IgD-negative memory B cell (primary cell): ENCODE measurements around the gene TRPM2. TPM values are rescaled to one million over a fixed set of nuclear protein-coding genes. Genes with fewer than 3 reads are reported as not detected.

Experiments used
- H3K27ac Mint-ChIP-seq, 3 donors: one replicate each; pipeline ENCODE4 v1.8.0; 2020 to 2022; ENCODE audit warnings: mild to moderate bottlenecking in 3 of 3, mixed read lengths in 3 of 3, moderate library complexity in 1 of 3
- H3K27me3 Mint-ChIP-seq: one replicate; pipeline ENCODE4 v1.8.0; 2021; ENCODE audit warnings: mixed read lengths
- H3K36me3 Mint-ChIP-seq: one replicate; pipeline ENCODE4 v1.8.0; 2020; ENCODE audit warnings: mild to moderate bottlenecking, mixed read lengths
- H3K4me1 Mint-ChIP-seq, 3 donors: one replicate each; pipeline ENCODE4 v1.8.0; 2020 to 2022; ENCODE audit warnings: mixed read lengths in 3 of 3, mild to moderate bottlenecking in 1 of 3
- H3K4me3 Mint-ChIP-seq, 4 donors: one replicate each; pipeline ENCODE4 v1.8.0; 2020 to 2022; ENCODE audit warnings: mild to moderate bottlenecking in 4 of 4, mixed read lengths in 4 of 4, moderate library complexity in 3 of 4
- H3K9me3 Mint-ChIP-seq, 3 donors: one replicate each; pipeline ENCODE4 v1.8.0; 2020 to 2021; ENCODE audit warnings: mixed read lengths in 3 of 3, mild to moderate bottlenecking in 1 of 3
- polyA plus RNA-seq: library from polyadenylated mRNA; unstranded; fragments of 300-500 nt; fragmentation: Illumina TruSeq; gene quantifications from one replicate; pipeline ENCODE4 v1.2.3, GENCODE V29; 2021

The TRPM2 gene
- polyA plus RNA-seq, 1 donor from 2014 or later, result 5.1 TPM

DNA sequence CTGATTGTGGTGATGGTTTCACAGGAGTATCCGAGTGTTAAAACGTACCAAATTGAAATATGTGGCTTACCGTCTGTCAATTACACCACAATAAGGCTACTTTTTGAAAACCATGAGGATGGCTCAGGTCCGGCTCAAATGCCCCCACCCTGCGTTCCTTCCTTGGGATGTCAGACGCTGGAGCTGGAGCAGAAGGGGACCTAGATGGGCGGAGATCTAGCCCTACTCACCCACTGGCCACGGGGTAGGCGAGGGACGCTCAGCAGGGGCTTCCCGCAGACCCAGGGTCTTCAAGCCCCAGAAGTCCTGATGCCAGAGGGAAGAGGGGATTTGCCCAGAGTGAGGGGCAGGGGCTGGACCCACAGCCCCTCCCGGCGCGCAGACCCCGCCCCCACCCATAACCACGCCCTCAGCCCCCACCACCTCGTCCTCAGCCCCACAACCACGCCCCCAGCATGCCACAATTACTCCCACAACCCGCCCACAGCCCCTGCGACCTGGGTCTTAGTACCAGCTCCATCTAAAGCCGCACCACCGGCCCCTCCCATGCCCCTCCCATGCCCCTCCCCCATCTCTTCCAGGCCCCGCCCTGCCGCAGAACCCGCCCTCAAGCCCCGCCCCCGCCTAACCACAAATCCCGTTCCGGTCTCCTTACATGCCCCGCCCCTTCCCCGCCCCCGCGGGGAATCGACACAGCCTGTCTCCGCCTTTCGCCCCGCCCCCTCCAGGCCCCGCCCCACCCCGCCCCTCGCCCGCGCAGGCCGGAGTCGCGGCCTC, 101.5 kb downstream of the TRPM2 start, which contains the start of gene LRRC3:
Gene LRRC3 (plus strand): TSS at position 764 of the 777 bp plus-strand sequence. CDS start 1,135 bp downstream, outside the sequence.
- no peak within 1 kb of the TSS for H3K27ac Mint-ChIP-seq

DNA sequence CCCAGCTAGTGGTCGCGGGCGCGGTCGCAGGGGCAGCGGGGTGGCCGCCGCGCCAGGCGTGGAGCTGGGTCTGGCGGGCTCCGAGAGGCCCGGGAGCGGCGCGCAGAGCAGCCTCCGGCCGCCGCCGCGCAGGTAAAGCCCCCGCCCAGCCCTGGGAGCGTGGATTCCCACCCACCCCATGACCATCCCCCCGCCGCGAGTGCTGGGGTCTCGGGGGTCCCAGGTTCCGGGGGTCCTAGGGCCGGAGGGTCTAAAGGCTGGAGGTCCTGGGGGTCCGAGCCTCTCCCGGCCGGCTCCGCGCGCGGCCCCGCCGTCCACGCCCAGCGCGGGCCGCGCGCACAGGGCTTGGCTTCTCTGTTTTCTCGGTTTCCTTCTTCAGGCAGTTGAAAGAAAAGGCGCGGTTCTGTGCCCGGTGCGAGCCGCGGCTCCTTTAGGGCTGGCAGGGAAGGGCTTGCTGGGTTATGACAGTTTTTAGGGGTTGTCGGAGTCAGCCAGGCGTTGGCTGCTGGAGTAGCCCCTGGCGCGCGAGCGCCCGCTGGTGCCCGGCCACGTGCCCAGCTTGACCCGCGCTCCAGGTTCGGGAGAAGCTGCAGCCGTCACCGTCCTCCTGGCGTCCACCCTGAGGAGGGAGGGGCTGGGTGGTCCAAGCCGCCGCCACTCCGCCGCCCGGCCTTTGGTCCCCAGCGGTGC, 102.2 kb downstream of the TRPM2 start:
- Mint-ChIP-seq H3K27ac (no peak overlapping the region), H3K4me1 (peaks cover 0 to 3% (median 2%) of the 10 kb centered on the region in 3 donors), H3K27me3 (peaks cover 2% of the 10 kb centered on the region), H3K36me3 (no peaks in the 10 kb centered on the region), H3K4me3 (peak overlapping the region; percentile 28 to 76 (median 58)), H3K9me3 (peaks cover 5 to 19% (median 9%) of the 10 kb centered on the region in 3 donors)

More for the DNA sequence above, 101.5 kb downstream of the TRPM2 start, which contains the start of gene LRRC3:
- H3K9me3 Mint-ChIP-seq, result peaks cover 5 to 19% (median 9%) of the 10 kb centered on the region in 3 donors
- H3K4me3 Mint-ChIP-seq, result peak within 1 kb of the TSS; percentile 62 to 76 (median 74)
- peaks cover 2% of the 10 kb centered on the region for H3K27me3 Mint-ChIP-seq
- H3K36me3 Mint-ChIP-seq, result no peaks in the 10 kb centered on the region
- peaks cover 0 to 3% (median 2%) of the 10 kb centered on the region in 3 donors for H3K4me1 Mint-ChIP-seq

DNA sequence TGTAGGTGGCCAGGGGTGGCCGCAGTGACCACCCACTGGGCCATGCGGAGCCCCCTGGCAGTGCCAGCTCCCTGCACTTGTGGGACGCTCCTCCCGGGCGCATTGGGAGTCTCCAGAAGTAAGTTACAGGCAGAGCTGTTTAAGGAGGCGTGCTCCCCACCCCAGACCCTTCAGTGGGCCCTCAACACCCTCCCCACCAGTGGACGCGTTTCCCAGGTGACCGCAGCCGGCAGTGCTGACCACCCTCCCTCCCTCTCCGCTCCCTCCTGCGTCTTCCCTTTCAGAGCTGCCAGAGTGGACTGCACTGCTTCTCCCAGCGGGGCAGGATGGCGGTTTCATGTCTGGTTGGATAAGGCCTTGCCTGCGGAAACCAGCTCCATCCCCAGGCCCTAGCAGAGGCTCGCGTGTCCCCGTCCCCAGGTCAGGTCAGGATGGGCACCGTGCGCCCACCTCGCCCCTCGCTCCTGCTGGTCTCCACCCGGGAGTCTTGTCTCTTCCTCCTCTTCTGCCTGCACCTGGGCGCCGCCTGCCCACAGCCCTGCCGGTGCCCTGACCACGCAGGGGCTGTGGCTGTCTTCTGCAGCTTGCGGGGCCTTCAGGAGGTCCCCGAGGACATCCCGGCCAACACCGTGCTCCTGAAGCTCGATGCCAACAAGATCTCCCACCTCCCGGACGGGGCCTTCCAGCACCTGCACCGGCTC, 102.9 kb downstream of the TRPM2 start:
- Mint-ChIP-seq H3K4me1 (peaks cover 0 to 3% (median 2%) of the 10 kb centered on the region in 3 donors), H3K9me3 (peaks cover 5 to 19% (median 9%) of the 10 kb centered on the region in 3 donors), H3K36me3 (no peaks in the 10 kb centered on the region), H3K27ac (no peak overlapping the region), H3K27me3 (no peaks in the 10 kb centered on the region), H3K4me3 (peak overlapping the region in 2 of 4 donors; percentile 17 to 74)

DNA sequence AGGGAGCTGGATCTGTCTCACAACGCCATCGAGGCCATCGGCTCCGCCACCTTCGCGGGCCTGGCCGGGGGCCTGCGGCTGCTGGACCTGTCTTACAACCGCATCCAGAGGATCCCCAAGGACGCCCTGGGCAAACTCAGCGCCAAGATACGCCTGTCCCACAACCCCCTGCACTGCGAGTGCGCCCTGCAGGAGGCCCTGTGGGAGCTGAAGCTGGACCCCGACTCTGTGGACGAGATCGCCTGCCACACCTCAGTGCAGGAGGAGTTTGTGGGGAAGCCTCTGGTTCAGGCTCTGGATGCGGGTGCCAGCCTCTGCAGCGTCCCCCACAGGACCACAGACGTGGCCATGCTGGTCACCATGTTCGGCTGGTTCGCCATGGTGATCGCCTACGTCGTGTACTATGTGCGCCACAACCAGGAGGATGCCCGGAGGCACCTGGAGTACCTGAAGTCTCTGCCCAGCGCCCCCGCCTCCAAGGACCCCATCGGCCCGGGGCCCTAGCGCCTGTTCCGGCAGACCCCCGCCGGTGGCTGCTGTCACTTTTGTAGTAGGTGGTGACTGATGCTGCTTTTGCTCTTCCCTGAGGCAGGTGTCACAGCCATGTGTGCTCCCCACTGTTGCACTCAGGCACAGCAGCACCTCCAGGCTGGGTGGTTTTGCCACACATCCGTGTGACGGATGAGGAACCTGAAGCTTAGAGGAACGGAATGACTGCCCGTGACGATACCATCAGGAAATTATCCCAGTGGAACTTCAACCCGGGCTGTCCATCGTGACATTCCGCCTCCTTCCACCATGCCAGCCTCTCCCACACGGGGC, 103.7 kb downstream of the TRPM2 start:
- H3K4me1 Mint-ChIP-seq, result peaks cover 0 to 3% (median 2%) of the 10 kb centered on the region in 3 donors

DNA sequence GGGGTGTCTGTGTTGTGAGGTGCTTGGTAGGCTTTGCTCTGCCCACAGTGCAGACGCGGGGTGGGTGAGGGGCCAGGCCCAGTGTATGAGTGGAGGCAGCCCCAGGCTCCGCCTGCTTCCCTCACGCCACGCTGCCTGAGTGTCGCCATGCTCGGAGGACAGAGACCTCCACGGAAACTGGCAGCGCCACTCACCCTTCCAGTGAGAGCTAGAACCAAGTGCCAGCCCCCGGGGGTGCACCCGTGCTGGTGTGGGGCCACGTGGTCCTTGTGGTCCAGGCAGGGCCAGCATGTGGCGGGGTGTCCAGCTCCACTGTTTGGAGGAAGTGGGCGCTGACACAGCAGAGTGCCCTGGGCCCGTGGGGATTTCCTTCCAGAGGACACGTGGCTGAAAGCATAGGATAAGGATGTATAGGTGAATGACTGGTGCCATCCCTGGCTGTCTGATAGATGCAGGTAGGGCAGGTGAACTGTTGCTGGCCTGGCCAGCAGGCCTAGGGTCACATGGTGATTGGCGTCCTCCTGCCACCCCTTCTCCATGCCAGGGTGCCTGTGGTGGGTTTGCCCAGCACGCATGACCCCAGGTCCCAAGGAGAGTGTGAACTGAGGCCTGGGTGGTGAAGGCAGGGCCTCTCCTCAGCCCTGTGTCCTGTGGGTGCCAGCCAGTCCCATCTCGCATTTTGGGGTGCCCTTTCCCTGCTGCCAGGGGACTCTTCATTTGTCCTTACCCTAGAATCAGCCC, 105.7 kb downstream of the TRPM2 start:
- Mint-ChIP-seq H3K36me3 (no peaks in the 10 kb centered on the region), H3K4me1 (peaks cover 0 to 4% (median 3%) of the 10 kb centered on the region in 3 donors), H3K4me3 (no peak overlapping the region), H3K27me3 (peaks cover 3% of the 10 kb centered on the region), H3K9me3 (peaks cover 0 to 4% (median 3%) of the 10 kb centered on the region in 3 donors), H3K27ac (no peak overlapping the region)

More for the DNA sequence above, 103.7 kb downstream of the TRPM2 start:
- H3K27ac Mint-ChIP-seq, result peak overlapping the region in 1 of 3 donors; percentile 46
- peaks cover 5 to 15% (median 9%) of the 10 kb centered on the region in 3 donors for H3K9me3 Mint-ChIP-seq
- no peaks in the 10 kb centered on the region for H3K36me3 Mint-ChIP-seq
- H3K4me3 Mint-ChIP-seq, result peak overlapping the region in 3 of 4 donors; percentile 17 to 75 (median 74)
- H3K27me3 Mint-ChIP-seq, result no peaks in the 10 kb centered on the region

DNA sequence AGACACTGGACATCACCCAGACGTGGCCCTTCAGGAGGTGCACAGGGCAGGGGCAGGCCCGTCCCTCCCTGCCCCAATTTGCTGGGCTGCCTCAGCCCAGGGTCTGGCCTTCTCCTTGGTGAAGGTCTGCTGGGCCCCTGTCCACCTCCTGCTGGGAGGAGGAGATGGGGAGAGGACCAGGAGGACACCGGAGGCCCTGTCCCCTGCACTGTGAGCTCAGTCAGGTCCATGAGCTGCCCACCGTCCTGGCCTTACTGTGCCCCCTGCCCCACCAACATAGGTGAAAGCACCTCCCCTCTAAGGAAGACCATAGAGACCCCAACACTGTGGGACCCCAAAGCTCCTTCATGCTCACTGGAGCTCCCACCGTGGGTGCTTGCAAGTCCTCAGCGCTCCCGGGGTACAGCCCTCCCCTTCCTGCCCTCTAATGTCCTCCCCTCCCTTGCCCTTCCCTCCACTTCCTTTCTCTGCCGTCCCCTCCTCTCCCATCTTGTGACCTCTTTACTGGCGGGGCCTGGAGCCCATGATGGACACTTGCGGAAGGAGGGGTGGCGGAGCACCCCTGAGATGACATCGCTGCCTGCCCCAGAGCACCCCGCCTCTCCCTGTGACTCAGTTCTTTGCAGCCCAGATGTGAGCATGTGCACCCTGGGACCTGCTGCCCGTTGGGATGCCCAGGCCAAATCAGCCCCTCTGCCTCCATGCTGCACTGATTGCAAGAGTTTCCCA, 106.5 kb downstream of the TRPM2 start:
- H3K4me3 Mint-ChIP-seq, result no peak overlapping the region
- H3K27ac Mint-ChIP-seq, result peak overlapping the region in 1 of 3 donors; percentile 27
- no peaks in the 10 kb centered on the region for H3K36me3 Mint-ChIP-seq
- peaks cover 3% of the 10 kb centered on the region for H3K27me3 Mint-ChIP-seq
- no peaks in the 10 kb centered on the region for H3K9me3 Mint-ChIP-seq
- H3K4me1 Mint-ChIP-seq, result peaks cover 0 to 4% (median 0%) of the 10 kb centered on the region in 3 donors

DNA sequence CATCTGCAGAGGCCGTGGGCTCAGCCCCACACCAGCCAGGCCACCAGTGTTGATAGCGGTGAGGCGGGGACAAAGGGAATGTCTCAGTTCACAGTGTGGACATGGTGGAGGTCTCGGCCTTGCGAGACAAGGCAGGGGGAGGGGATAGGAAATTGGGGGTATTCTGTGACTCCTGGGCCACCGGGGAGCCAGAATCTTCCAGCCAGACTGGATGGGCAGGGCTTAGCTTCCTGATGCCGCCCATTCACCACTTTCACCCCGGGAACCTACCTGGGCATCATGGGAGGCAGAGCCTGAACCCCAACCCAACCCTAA, 107.0 kb downstream of the TRPM2 start:
- H3K9me3 Mint-ChIP-seq, result no peaks in the 10 kb centered on the region
- H3K27ac Mint-ChIP-seq, result peak overlapping the region in 1 of 3 donors; percentile 27
- H3K4me3 Mint-ChIP-seq, result no peak overlapping the region
- H3K27me3 Mint-ChIP-seq, result peaks cover 3% of the 10 kb centered on the region
- H3K4me1 Mint-ChIP-seq, result peaks cover 0 to 4% (median 0%) of the 10 kb centered on the region in 3 donors
- no peaks in the 10 kb centered on the region for H3K36me3 Mint-ChIP-seq

DNA sequence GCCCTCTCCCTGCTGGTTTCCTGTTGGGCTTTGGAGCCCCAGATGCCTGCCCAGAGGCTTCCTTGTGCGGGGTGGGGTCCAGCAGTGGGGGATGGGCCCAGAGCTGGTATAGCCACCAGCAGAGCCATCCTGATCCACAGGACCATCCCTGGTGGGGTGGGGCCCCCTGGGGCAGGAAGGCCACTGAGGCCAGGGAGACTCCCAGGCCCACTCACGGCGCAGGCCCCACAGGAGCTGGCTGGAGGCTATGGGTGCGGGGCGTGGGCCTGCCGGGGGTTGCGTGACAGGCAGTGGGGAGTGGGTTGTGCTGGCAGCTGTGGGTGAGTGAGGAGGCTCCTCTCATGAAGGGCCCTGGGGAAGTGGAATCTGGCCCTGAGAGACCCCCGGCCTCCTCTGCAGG, 107.6 kb downstream of the TRPM2 start:
- Mint-ChIP-seq H3K4me1 (peaks cover 0 to 4% (median 0%) of the 10 kb centered on the region in 3 donors), H3K4me3 (no peak overlapping the region), H3K27ac (no peak overlapping the region), H3K36me3 (no peaks in the 10 kb centered on the region), H3K27me3 (peaks cover 3% of the 10 kb centered on the region), H3K9me3 (no peaks in the 10 kb centered on the region)

DNA sequence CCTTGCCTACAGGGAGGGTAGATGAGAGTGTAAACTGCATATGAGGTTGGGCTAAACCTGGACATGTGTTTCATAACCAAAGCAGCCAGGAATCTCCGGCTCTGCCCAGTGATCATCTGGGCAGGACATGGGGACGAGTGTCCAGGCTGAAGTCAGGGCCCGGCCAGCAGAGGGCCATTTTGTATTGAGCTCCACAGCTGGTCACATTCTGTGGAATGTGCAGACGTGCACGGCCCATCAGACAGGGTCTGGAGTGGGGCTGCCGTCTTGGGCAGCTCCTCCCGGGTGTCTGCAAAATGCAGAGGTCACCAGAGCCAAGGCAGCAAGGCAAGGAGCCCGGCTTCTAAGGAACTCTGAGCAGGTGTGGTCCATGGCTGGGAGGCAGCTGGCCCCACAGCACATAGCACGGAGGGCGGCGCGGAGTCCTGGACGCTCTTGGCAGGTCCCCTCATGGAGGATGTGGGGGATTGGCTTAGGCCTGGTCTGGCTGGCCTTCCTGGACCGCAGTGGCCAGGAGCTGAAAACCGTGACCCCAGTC, 108.1 kb downstream of the TRPM2 start:
- H3K27me3 Mint-ChIP-seq, result peaks cover 3% of the 10 kb centered on the region
- no peak overlapping the region for H3K4me3 Mint-ChIP-seq
- H3K9me3 Mint-ChIP-seq, result no peaks in the 10 kb centered on the region
- no peak overlapping the region for H3K27ac Mint-ChIP-seq
- H3K36me3 Mint-ChIP-seq, result no peaks in the 10 kb centered on the region
- peaks cover 0 to 2% (median 0%) of the 10 kb centered on the region in 3 donors for H3K4me1 Mint-ChIP-seq

DNA sequence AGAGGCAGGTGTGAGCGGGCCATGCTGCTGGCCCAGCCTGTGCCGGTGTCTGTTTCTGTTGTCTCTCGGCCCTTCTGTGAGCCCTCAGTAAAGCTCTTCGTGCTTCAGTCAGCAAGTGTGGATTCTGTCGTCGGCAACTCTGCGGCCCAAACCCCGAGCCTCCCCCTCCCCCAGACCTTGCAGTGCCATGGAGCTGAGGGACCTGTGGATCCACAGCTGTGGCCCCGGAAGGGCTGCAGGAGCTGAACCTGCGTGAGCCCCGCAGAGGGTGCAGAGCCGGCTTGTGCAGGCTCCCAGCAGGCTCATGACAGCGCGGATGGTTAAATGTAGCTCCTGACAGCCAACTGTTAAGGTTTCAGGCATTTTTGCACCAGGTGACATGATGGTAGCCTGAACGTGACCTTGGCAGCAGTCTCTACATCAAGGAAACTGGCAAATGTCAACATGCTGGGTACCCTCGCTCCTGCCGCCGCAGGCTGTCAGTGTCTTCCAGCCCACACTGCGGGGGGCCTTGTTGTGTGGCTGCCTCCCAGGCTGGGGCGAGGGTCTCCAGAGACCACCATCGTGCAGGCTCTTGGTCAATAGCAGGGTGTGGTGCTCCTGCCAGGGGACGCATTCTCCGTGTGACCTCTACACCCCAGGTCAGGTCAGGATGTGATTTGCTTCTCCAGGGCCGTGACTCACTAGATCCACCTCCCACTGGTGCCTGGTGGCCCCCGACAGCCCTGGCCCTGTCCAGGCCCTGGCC, 108.8 kb downstream of the TRPM2 start:
- Mint-ChIP-seq H3K27ac (no peak overlapping the region), H3K27me3 (peaks cover 3% of the 10 kb centered on the region), H3K36me3 (no peaks in the 10 kb centered on the region), H3K4me3 (no peak overlapping the region), H3K4me1 (peaks cover 0 to 2% (median 0%) of the 10 kb centered on the region in 3 donors), H3K9me3 (no peaks in the 10 kb centered on the region)

DNA sequence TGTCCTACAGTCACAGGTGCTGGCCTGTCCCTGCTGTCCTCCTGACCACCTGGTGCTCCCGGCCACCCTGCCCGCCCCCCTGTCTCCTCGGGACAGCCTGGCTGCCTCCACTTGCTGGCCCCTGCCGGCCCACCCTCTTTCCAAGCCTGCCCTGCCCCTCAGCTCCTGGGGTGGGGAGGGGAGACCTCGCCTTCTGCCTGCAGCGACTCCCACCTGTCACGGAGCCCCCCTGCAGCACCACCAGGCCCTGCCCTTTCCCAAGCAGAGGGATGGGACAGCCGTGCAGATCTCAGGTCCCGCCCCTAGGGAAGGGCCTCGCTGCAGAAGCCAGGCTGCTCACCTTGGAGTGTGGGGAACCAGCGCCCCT, 109.4 kb downstream of the TRPM2 start:
- Mint-ChIP-seq H3K27me3 (peaks cover 3% of the 10 kb centered on the region), H3K4me3 (no peak overlapping the region), H3K4me1 (peaks cover 0 to 2% (median 0%) of the 10 kb centered on the region in 3 donors), H3K27ac (no peak overlapping the region), H3K9me3 (no peaks in the 10 kb centered on the region), H3K36me3 (no peaks in the 10 kb centered on the region)

DNA sequence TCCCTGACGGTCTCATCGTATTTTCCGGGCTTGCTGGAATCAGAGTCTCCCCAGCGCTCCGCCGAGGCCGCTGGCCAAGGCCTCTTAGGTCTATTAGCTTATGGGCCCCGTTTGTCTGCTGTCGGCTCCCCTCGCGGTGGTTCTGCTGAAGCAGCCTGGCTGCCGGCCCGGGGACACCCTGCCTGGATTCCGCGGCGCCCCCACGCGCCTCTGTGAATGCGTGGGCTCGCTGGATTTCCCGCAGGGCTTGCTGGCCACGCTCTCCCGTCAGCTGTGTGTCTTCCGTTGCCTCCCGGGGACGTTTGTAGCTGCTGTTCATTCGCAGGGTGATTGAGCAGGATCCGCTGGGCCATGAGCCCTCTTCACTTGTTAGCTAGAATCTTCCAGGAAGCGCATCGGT, 110.3 kb downstream of the TRPM2 start:
- H3K36me3 Mint-ChIP-seq, result no peaks in the 10 kb centered on the region
- peak overlapping the region in 1 of 3 donors; percentile 59 for H3K27ac Mint-ChIP-seq
- peak overlapping the region in 1 of 4 donors; percentile 40 for H3K4me3 Mint-ChIP-seq
- no peaks in the 10 kb centered on the region for H3K9me3 Mint-ChIP-seq
- H3K27me3 Mint-ChIP-seq, result peaks cover 3% of the 10 kb centered on the region
- peaks cover 0 to 2% (median 0%) of the 10 kb centered on the region in 3 donors for H3K4me1 Mint-ChIP-seq
